HepG2 (cell line): ENCODE results near the gene ERMARD. TPM values are rescaled to one million over a fixed set of nuclear protein-coding genes. Genes with fewer than 3 reads are reported as not detected.

Source experiments
- CENPX ChIP-seq: sonication (generic); formaldehyde crosslinking; IDR thresholded peaks from 2 replicates; pipeline ENCODE4 v1.9.0; 2021; ENCODE audit warnings: mild to moderate bottlenecking, missing genetic modification reagents, moderate library complexity
- HIVEP1 ChIP-seq: sonication (generic); formaldehyde crosslinking; IDR thresholded peaks from 2 replicates; pipeline ENCODE4 v1.4.0; 2020; ENCODE audit warnings: mild to moderate bottlenecking, missing genetic modification reagents
- KLF11 ChIP-seq: IDR thresholded peaks from 2 replicates; pipeline ENCODE4 v1.6.1; 2016; ENCODE audit warnings: missing compliant biosample characterization
- KLF16 ChIP-seq, 2 experiments: sonication (generic) in 1 of 2; formaldehyde crosslinking in 1 of 2; IDR thresholded peaks; 2 replicates each; pipeline versions ENCODE4 v1.6.1 to v1.8.0; 2016 to 2023; ENCODE audit warnings: missing genetic modification reagents in 2 of 2, missing compliant biosample characterization in 1 of 2
- MLLT10 ChIP-seq: sonication (generic); formaldehyde crosslinking; IDR thresholded peaks from 2 replicates; pipeline ENCODE4 v1.4.0; 2020; ENCODE audit warnings: missing genetic modification reagents
- MXD3 ChIP-seq: IDR thresholded peaks from 2 replicates; pipeline ENCODE4 v1.6.1; 2016; ENCODE audit warnings: mild to moderate bottlenecking, missing biosample characterization, missing genetic modification reagents
- NR0B2 ChIP-seq: sonication (generic); formaldehyde crosslinking; IDR thresholded peaks from 2 replicates; pipeline ENCODE4 v1.4.0; 2020; ENCODE audit warnings: mild to moderate bottlenecking, missing genetic modification reagents
- POGZ ChIP-seq: sonication (generic); formaldehyde crosslinking; IDR thresholded peaks from 2 replicates; pipeline ENCODE4 v1.4.0; 2020; ENCODE audit warnings: mild to moderate bottlenecking, missing genetic modification reagents
- POLR2G ChIP-seq: fragments of 200-400 bp; formaldehyde crosslinking; IDR thresholded peaks from 2 replicates; pipeline ENCODE4 v1.6.1; 2018; ENCODE audit warnings: mild to moderate bottlenecking, low read depth, low read length, moderate library complexity
- TARDBP ChIP-seq: sonication (generic); formaldehyde crosslinking; IDR thresholded peaks from 2 replicates; pipeline ENCODE4 v1.8.0; 2022; ENCODE audit warnings: mild to moderate bottlenecking, missing genetic modification reagents
- ZBTB3 ChIP-seq: sonication (generic); formaldehyde crosslinking; IDR thresholded peaks from 2 replicates; pipeline ENCODE4 v1.4.0; 2020; ENCODE audit warnings: low read depth, mild to moderate bottlenecking, moderate library complexity, missing genetic modification reagents, borderline replicate concordance
- ZBTB46 ChIP-seq: sonication (generic); formaldehyde crosslinking; IDR thresholded peaks from 2 replicates; pipeline ENCODE4 v1.4.0; 2020; ENCODE audit warnings: mild to moderate bottlenecking, missing genetic modification reagents, borderline replicate concordance
- ZNF136 ChIP-seq: sonication (generic); formaldehyde crosslinking; IDR thresholded peaks from 2 replicates; pipeline ENCODE4 v1.8.1; 2022; ENCODE audit warnings: low read depth, mild to moderate bottlenecking, moderate library complexity, missing genetic modification reagents
- ZNF333 ChIP-seq: sonication (generic); formaldehyde crosslinking; IDR thresholded peaks from 2 replicates; pipeline ENCODE4 v1.4.0; 2020; ENCODE audit warnings: mild to moderate bottlenecking, missing genetic modification reagents, borderline replicate concordance
- ZNF34 ChIP-seq: sonication (generic); formaldehyde crosslinking; IDR thresholded peaks from 2 replicates; pipeline ENCODE4 v1.4.0; 2020; ENCODE audit warnings: mild to moderate bottlenecking, missing genetic modification reagents, borderline replicate concordance
- ZNF616 ChIP-seq: sonication (generic); formaldehyde crosslinking; IDR thresholded peaks from 2 replicates; pipeline ENCODE4 v1.5.0; 2020; ENCODE audit warnings: low read depth, mild to moderate bottlenecking, missing genetic modification reagents
- ZXDC ChIP-seq: sonication (generic); formaldehyde crosslinking; IDR thresholded peaks from 2 replicates; pipeline ENCODE4 v1.5.0; 2020; ENCODE audit warnings: mild to moderate bottlenecking, missing genetic modification reagents
- polyA plus RNA-seq, 8 experiments: library from polyadenylated mRNA; depleted of rRNA in 3 of 8; stranded (reverse) in 7 of 8; unstranded in 1 of 8; fragments of >200 nt; fragmentation: Illumina TruSeq in 4 of 8; extraction: Trizol in 4 of 8; gene quantifications; 2 replicates each; pipeline versions ENCODE4 v1.2.1 to v1.2.3, GENCODE V29; 2011 to 2016; ENCODE audit warnings: low read depth in 4 of 8, missing spikeins in 1 of 8, mixed read lengths in 1 of 8; ENCODE audit not compliant: insufficient read depth in 1 of 8
- total RNA-seq, 5 experiments: library from RNA; depleted of rRNA; stranded (reverse); fragments of >200 nt; fragmentation: Illumina TruSeq; extraction: Trizol; gene quantifications; 2 replicates each; pipeline ENCODE4 v1.2.3, GENCODE V29; 2016; ENCODE audit warnings: low read depth in 1 of 5

Gene ERMARD
- total and polyA plus RNA-seq, 2 of the 13 experiments (the other 11 are each of a cell fraction or from before 2014, with no cell fraction given): 8.8 to 10.7 TPM

DNA sequence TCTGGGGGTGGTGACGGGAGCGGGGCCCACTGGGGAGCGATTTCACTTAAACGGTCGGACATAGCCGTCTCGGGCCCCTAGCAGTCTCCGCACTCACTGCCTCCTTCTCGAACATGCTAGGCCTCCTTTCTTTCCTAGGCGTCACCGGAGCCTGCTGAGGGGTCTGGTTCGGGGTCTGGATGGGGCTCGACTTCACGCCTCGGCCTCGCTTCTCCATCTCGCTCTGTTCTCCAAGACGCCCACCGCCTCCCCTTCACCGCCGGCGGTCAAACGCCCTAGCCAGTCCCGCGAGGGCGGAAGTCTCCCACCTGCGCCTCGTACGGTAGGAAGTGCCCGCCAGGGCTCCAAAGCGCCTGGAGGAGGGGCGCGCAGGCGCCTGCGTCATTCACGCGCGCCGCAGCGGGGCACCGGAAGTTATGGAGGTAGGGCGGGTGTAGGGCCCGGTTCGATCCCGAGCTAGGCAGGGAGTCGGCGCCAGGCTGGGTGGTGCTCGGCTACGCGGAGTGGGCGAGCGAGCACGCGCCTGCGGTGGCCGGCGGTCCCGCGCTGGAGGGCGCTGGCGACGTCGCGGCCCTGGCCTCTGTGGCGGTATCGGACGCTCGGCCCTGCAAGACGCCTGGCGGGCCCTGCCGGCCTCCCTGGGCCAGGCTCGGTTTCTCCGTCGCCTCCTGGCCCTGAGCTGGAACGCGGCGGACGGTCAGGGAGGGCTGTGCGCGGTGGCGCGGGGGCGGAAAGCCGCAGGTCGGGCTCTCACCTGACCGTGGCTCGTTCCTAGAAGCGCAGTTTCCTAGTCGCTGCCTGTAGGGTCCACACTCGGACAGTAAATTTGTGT lies at the start of gene ERMARD, which contains the start of gene DYNLT2 (continued):
- TF ChIP-seq POLR2G (peak; percentile 98), MXD3 (CRISPR knock-in tag) (peak; percentile 90), CENPX (CRISPR knock-in tag) (no peak), ZNF34 (peak; percentile 96; the same call in 1 of the 2 replicates), ZBTB46 (peak; percentile 48), ZNF333 (CRISPR knock-in tag) (peak; percentile 67; the same call in 1 of the 2 replicates), ZXDC (CRISPR knock-in tag) (no peak; the same call in 1 of the 2 replicates), POGZ (CRISPR knock-in tag) (peak; percentile 99), ZNF616 (CRISPR knock-in tag) (peak; percentile 92; the same call in 1 of the 2 replicates), NR0B2 (CRISPR knock-in tag) (peak; percentile 64; the same call in 1 of the 2 replicates), TARDBP (CRISPR knock-in tag) (peak; percentile 97), KLF11 (CRISPR knock-in tag) (peak; percentile 86; the same call in 1 of the 2 replicates), ZBTB3 (peak; percentile 98), KLF16 (CRISPR knock-in tag; IDR thresholded peaks at IDR 0.05) (peak; percentile 71 to 96; a peak in 2 of 4 replicates), ZNF136 (peak; percentile 97), MLLT10 (CRISPR knock-in tag) (no peak), HIVEP1 (peak; percentile 85)
